Stimulated activated naive B cell treated with anti-CD40 and anti-IgM and Interleukin-4, amounts not matched to agents 10 μg/mL and 1 μg/mL and 100 μg/mL, for 72 hours (primary cell): ENCODE data around the gene GDA.

Experiments
- ATAC-seq, 2 donors: fragments of 150-1000 bp; cut with Tn5 transposase; replicated peaks; 2 replicates each; pipeline ENCODE4 v1.10.0; 2021; ENCODE audit warnings: moderate library complexity in 1 of 2
- DNase-seq: peaks from one replicate; pipeline ENCODE4 v3.0.0; 2021
- H3K27ac Mint-ChIP-seq: one replicate; pipeline ENCODE4 v1.8.0; 2022; ENCODE audit warnings: mild to moderate bottlenecking, mixed read lengths
- H3K27me3 Mint-ChIP-seq, 2 donors: one replicate each; pipeline ENCODE4 v1.8.0; 2022; ENCODE audit warnings: mixed read lengths in 2 of 2
- H3K36me3 Mint-ChIP-seq, 2 donors: one replicate each; pipeline ENCODE4 v1.8.0; 2022; ENCODE audit warnings: mixed read lengths in 2 of 2, mild to moderate bottlenecking in 1 of 2
- H3K4me1 Mint-ChIP-seq, 2 donors: one replicate each; pipeline ENCODE4 v1.8.0; 2022; ENCODE audit warnings: mixed read lengths in 2 of 2, mild to moderate bottlenecking in 1 of 2
- H3K4me3 Mint-ChIP-seq, 2 donors: one replicate each; pipeline ENCODE4 v1.8.0; 2022; ENCODE audit warnings: mild to moderate bottlenecking in 2 of 2, mixed read lengths in 2 of 2, moderate library complexity in 1 of 2
- H3K9me3 Mint-ChIP-seq, 2 donors: one replicate each; pipeline ENCODE4 v1.8.0; 2022; ENCODE audit warnings: mixed read lengths in 2 of 2, mild to moderate bottlenecking in 1 of 2

Gene GDA

DNA sequence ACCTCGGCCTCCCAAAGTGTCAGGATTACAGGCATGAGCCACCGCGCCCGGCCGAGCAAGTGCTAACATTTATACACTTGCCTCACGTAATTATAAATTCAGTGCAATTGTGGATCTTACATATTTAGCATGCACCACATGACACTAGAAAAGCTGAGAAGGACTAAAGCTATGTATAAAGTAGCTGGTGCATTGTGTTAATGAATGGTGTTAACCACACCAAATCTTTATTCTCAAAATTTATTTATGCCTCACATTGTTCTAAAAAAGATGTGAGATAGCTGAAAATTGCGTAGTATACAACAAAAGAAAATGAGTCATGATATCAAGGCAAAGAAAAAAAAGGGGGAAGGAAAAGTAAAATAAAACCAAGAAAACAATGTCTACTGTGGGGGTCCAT is 54.8 kb downstream of the GDA start:
- Mint-ChIP-seq H3K36me3 (no peaks in the 10 kb centered on the region), H3K27me3 (peaks cover 4 to 16% of the 10 kb centered on the region in 2 donors), H3K27ac (no peak overlapping the region), H3K4me1 (peaks cover 5 to 27% of the 10 kb centered on the region in 2 donors), H3K9me3 (no peaks in the 10 kb centered on the region), H3K4me3 (no peak overlapping the region)
- DNase-seq (no peak), ATAC-seq (no peak)

DNA sequence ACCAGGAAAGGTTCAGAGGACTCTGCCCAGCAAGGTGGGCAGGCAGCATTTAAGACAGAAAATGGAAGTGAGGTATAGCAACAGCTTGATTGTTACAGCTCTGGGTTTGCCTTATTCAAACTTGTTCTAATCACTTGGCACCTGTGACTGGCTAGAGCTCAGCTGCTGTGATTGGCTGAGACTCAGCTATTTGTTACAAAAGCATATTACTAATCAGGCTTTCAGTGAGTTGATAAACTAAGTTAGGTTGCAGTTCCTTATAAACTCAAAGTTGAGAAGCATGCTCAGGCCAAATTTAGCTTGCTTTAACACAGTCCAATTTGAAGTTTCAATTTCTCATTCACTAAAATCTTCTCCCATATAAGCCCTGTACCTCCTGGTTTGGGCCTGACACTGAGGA is 56.3 kb downstream of the GDA start:
- ATAC-seq = peak; percentile 63 to 67
- DNase-seq = no peak
- no peak overlapping the region for H3K4me3 Mint-ChIP-seq
- H3K36me3 Mint-ChIP-seq = no peaks in the 10 kb centered on the region
- H3K4me1 Mint-ChIP-seq = peaks cover 5 to 27% of the 10 kb centered on the region in 2 donors
- H3K27ac Mint-ChIP-seq = no peak overlapping the region
- H3K9me3 Mint-ChIP-seq = no peaks in the 10 kb centered on the region
- peaks cover 5 to 23% of the 10 kb centered on the region in 2 donors for H3K27me3 Mint-ChIP-seq

DNA sequence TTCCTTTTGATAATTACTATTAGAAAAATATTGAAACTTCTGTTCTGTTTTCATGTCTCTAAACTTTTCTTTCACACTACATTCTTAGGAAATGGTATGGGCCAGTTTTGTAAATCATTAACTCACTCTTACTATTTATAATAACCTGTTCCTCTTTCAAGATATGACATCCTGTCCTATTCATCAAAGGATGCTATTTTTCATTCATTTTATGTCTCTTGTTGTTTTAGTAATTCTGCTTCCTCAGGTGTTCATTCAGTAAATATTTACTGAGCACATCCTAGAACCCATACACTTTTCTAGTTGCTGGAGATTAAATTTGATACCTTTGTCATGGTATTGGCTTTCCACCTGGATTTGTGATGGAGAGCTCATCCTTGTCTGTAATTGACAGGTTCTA is 58.0 kb downstream of the GDA start:
- H3K27ac Mint-ChIP-seq = no peak overlapping the region

DNA sequence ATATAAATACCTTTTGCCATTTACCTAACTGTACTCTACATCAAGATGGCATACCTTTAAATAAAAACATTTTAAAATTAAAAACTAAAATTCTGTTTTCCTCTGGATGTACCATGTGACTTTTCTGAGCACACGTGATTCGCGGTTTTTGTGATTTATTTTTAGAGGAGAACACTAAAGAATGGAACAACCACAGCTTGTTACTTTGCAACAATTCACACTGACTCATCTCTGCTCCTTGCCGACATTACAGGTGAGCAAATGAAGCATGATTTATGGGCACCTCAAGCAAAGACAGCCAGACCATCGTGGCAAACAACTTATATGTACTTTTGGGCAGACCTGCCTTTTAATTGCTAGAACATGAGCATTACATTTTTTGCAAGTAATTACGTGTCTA is 61.3 kb downstream of the GDA start:
- ATAC-seq (no peak), DNase-seq (no peak)
- Mint-ChIP-seq H3K27ac (no peak overlapping the region), H3K36me3 (no peaks in the 10 kb centered on the region), H3K4me1 (peaks cover 2 to 16% of the 10 kb centered on the region in 2 donors), H3K27me3 (peaks cover 14 to 32% of the 10 kb centered on the region in 2 donors), H3K9me3 (no peaks in the 10 kb centered on the region), H3K4me3 (no peak overlapping the region)

More for the DNA sequence above, 58.0 kb downstream of the GDA start:
- Mint-ChIP-seq H3K4me1 (peaks cover 5 to 27% of the 10 kb centered on the region in 2 donors), H3K27me3 (peaks cover 10 to 23% of the 10 kb centered on the region in 2 donors), H3K4me3 (no peak overlapping the region), H3K36me3 (no peaks in the 10 kb centered on the region), H3K9me3 (no peaks in the 10 kb centered on the region)
- ATAC-seq (peak; percentile 67 to 74), DNase-seq (no peak)

DNA sequence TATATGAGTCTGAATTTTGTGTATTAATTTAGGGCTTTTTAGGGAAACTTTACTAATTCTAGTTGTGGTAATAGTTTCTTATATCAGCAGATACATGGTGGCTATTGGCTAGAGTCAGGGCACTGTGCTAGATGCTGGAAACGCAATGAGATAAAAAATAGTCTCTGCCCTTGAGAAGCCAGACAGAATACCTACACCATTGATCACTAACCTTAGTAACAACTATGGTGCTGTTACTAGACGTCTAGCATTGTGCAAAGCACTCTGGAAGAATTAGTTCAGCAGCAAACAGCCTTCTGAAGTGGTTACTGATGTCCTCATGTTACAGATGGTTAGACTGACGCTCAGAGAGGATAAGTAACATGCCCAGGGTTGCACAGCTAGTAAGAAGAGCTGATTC is 61.8 kb downstream of the GDA start:
- DNase-seq (no peak), ATAC-seq (no peak)
- no peak overlapping the region for H3K27ac Mint-ChIP-seq
- no peaks in the 10 kb centered on the region for H3K9me3 Mint-ChIP-seq
- H3K27me3 Mint-ChIP-seq = peaks cover 14 to 32% of the 10 kb centered on the region in 2 donors
- H3K4me3 Mint-ChIP-seq = no peak overlapping the region
- peaks cover 2 to 16% of the 10 kb centered on the region in 2 donors for H3K4me1 Mint-ChIP-seq
- H3K36me3 Mint-ChIP-seq = no peaks in the 10 kb centered on the region

DNA sequence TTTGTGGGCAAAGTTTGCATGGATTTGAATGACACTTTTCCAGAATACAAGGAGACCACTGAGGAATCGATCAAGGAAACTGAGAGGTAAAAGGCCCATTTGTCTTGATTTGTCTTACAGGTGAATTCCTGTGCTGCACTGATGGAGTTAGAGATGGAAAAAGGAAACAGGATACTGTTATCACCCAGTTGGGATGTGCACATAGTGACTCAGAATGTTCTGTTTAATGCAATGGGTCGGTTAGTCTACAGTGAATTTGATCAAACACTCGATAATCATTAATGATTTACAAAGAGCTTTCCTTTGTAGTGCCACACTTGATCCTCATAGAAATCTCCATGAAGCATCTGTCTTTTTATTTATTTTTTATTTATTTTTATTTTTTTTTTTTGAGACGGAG is 64.7 kb downstream of the GDA start:
- H3K4me1 Mint-ChIP-seq = no peaks in the 10 kb centered on the region
- H3K27ac Mint-ChIP-seq = no peak overlapping the region
- ATAC-seq (no peak), DNase-seq (no peak)
- peaks cover 14 to 32% of the 10 kb centered on the region in 2 donors for H3K27me3 Mint-ChIP-seq
- peaks cover 0 to 2% of the 10 kb centered on the region in 2 donors for H3K36me3 Mint-ChIP-seq
- peaks cover 0 to 1% of the 10 kb centered on the region in 2 donors for H3K9me3 Mint-ChIP-seq
- no peak overlapping the region for H3K4me3 Mint-ChIP-seq

DNA sequence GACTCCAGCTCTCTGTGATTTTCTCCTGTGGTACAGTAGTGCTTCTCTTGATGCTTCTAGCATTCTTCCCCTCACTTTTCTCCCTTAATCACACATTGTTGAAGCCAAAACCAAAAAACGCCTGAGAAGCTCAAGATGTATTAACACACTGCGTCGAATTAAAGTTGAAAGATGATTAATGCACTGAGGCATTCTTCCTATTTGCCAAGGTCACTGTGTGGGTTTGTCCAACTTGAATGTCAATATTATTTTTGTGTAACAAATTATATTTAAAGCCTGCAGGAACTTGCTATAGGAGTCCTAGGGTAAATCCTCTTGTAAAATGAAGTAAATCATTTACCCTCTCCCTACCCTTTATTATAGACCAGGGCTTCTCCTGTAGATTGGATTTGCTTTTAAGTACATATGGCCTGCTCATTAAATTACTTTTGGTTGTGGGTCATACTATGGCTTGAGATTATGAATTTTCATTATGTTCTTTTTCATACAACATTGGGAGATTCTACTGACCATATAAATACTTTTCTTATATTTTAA is 68.1 kb downstream of the GDA start:
- Mint-ChIP-seq H3K4me3 (no peak overlapping the region), H3K27ac (no peak overlapping the region), H3K36me3 (peaks cover 0 to 2% of the 10 kb centered on the region in 2 donors), H3K27me3 (peaks cover 6 to 20% of the 10 kb centered on the region in 2 donors), H3K9me3 (peaks cover 0 to 4% of the 10 kb centered on the region in 2 donors), H3K4me1 (no peaks in the 10 kb centered on the region)
- DNase-seq (no peak), ATAC-seq (no peak)

DNA sequence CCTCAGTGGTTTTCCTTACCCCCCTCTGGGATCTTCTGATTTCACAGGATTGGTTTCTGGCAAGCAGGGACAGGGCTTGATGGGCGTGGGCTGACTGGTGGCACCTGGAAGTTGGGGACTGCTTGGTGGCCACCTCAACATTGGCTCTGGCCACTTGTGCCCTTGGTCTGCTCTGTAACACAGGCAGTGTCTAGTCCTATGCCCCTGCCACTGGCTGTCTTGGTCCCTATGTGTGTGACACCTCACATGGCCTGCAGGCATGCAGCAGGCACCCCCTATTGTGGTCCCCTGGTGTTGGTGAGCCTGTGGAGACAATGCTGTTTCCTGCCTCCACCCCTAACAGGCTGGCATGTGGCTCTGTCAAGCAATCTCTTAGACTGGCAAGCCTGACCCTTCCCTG is 71.3 kb downstream of the GDA start:
- H3K27me3 Mint-ChIP-seq = peaks cover 11 to 20% of the 10 kb centered on the region in 2 donors
- DNase-seq (no peak), ATAC-seq (no peak)
- no peaks in the 10 kb centered on the region for H3K4me1 Mint-ChIP-seq
- no peak overlapping the region for H3K4me3 Mint-ChIP-seq
- peaks cover 0 to 2% of the 10 kb centered on the region in 2 donors for H3K36me3 Mint-ChIP-seq
- H3K9me3 Mint-ChIP-seq = peaks cover 0 to 8% of the 10 kb centered on the region in 2 donors
- no peak overlapping the region for H3K27ac Mint-ChIP-seq

DNA sequence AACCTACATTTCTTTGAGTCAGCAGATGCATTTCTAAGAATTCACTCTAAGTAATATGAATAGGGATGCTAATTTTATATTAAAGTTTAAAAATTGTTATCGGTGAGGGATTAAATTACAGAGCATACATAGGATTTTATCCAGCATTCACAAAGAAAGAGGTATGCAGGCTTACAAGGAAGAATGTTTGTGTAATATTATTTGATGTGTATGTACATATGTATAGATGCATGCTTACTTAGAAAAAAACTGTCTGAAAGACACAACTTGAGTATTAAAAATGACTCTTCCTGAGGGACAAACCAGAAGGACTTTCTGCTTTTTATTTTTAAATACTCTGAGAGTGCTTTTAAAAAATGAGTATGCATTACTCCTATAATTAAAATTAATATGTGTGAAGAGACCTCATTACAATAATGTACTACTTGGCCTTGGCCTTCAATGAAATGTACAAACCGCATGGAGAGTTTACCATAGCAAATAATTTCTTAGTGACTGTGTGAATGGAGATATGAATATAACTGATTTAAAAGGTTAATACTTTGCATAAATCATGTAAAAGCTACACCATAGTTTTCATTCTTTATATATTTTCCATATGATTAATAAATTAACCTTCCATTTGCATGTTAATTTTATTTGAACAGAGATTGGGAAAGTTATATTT is 77.0 kb downstream of the GDA start:
- Mint-ChIP-seq H3K36me3 (no peaks in the 10 kb centered on the region), H3K4me1 (no peaks in the 10 kb centered on the region), H3K27ac (no peak overlapping the region), H3K4me3 (no peak overlapping the region), H3K27me3 (peaks cover 11 to 25% of the 10 kb centered on the region in 2 donors), H3K9me3 (peaks cover 0 to 6% of the 10 kb centered on the region in 2 donors)
- DNase-seq (no peak), ATAC-seq (no peak)

DNA sequence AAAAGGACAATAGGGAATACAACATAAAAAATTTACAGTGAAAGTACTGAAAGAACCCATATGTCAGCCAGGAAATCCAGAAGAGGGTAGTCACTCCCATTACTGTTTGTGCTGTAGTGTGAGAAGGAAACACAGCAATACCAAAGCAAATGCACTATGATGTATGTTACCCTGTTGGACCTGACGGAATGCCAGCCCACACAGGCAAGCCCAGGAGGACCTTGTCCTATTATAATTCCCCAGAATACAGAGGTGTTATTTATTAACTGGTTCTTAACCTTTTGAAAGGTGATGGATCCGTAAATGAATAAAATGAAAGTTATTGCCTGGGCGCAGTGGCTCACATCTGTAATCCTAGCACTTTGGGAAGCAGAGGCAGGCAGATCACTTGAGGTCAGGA is 79.0 kb downstream of the GDA start:
- H3K27ac Mint-ChIP-seq = no peak overlapping the region
- peaks cover under 1 to 6% of the 10 kb centered on the region in 2 donors for H3K27me3 Mint-ChIP-seq
- no peaks in the 10 kb centered on the region for H3K4me1 Mint-ChIP-seq
- no peak for ATAC-seq
- H3K4me3 Mint-ChIP-seq = no peak overlapping the region
- no peak for DNase-seq
- no peaks in the 10 kb centered on the region for H3K9me3 Mint-ChIP-seq
- no peaks in the 10 kb centered on the region for H3K36me3 Mint-ChIP-seq

DNA sequence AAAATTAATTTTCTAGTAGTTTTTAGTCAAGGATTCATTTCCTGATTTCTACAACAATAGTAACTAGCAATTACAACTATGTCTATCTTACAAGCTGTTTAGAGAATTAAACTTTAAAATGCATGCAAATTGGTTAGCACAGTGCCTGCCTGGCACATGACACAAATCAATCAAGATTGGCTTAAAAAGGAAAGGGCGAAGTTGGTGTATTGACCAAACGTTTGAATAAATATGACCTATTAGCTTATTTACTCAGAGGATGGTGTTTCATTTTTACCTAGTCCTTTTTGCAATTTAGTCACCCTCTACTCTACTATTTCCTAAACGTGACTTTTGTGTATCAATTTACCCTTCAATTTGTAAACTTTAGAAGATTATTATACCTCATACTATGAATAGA is 83.5 kb downstream of the GDA start:
- DNase-seq (no peak), ATAC-seq (no peak)
- Mint-ChIP-seq H3K4me1 (no peaks in the 10 kb centered on the region), H3K9me3 (no peaks in the 10 kb centered on the region), H3K27ac (no peak overlapping the region), H3K4me3 (no peak overlapping the region), H3K36me3 (no peaks in the 10 kb centered on the region), H3K27me3 (peaks cover 0 to 5% of the 10 kb centered on the region in 2 donors)

DNA sequence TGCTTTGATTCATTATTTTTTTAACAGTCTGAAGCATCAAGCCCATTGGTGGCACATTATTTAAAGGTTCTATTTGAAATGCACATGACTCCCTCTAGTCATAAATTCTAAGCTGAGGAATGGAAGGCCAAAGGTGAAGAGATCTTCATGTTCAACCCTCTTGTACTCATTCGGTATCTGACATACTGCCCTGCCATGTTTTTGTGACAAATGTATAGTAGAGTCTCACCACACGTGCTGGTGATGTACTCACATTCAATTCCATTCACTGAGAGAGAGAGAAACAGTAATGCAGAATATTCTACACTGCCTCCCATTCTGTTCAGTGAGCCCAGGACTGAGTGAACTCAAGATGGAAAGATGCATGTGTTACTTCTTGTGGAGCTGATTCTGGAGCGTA is 98.3 kb downstream of the GDA start:
- Mint-ChIP-seq H3K9me3 (no peaks in the 10 kb centered on the region), H3K27ac (no peak overlapping the region), H3K36me3 (no peaks in the 10 kb centered on the region), H3K4me1 (no peaks in the 10 kb centered on the region), H3K27me3 (peaks cover 9 to 33% of the 10 kb centered on the region in 2 donors), H3K4me3 (no peak overlapping the region)
- DNase-seq (no peak), ATAC-seq (no peak)

DNA sequence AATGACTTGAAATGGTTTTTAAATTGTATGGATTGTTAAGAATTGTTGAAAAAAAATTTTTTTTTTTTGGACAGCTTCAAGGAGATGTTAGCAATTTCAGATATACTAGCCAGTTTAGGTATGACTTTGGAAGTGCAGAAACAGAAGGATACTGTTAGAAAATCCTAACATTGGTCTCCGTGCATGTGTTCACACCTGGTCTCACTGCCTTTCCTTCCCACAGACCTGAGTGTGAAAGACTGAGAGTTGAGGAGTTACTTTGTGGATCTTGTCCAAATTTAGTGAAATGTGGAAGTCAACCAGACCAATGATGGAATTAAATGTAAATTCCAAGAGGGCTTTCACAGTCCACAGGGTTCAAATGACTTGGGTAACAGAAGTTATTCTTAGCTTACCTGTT is 102.3 kb downstream of the GDA start:
- Mint-ChIP-seq H3K27ac (no peak overlapping the region), H3K4me3 (no peak overlapping the region), H3K9me3 (peaks cover 0 to 1% of the 10 kb centered on the region in 2 donors), H3K27me3 (peaks cover 15 to 34% of the 10 kb centered on the region in 2 donors), H3K4me1 (no peaks in the 10 kb centered on the region), H3K36me3 (no peaks in the 10 kb centered on the region)
- DNase-seq = no peak
- no peak for ATAC-seq

DNA sequence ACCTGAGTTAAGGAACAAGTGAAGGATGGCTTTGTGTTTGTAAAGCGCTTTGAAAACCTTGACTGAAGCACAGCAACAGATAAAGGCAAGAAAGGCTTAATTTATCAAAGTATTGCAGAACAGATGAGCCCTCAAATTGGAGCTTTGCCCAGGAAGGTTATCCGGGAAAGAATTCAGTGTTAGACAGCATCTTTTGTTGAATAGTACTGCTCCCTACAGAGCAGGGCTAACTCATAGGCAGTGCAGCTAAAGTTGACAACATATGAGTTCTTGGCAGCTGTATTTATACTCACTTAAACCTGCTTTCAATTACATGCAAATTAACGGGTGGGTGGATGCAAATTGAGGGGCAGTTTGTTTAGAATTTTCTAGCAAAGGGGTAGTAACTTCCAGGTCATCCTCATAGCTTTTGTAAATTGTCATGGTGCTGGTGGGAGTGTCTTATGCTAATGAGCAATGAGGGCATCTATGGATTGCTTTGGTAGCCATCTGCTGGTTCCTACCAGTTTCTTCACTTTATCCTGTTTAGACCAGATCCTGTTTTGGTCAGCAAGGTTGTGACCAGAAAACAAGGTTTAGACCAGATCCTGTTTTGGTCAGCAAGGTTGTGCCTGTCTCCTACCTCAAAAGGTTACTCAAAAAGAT is 105.8 kb downstream of the GDA start:
- no peak for ATAC-seq
- Mint-ChIP-seq H3K4me1 (no peaks in the 10 kb centered on the region), H3K27me3 (peaks cover 23 to 43% of the 10 kb centered on the region in 2 donors), H3K4me3 (no peak overlapping the region), H3K9me3 (peaks cover 0 to 1% of the 10 kb centered on the region in 2 donors), H3K27ac (no peak overlapping the region), H3K36me3 (no peaks in the 10 kb centered on the region)
- no peak for DNase-seq

DNA sequence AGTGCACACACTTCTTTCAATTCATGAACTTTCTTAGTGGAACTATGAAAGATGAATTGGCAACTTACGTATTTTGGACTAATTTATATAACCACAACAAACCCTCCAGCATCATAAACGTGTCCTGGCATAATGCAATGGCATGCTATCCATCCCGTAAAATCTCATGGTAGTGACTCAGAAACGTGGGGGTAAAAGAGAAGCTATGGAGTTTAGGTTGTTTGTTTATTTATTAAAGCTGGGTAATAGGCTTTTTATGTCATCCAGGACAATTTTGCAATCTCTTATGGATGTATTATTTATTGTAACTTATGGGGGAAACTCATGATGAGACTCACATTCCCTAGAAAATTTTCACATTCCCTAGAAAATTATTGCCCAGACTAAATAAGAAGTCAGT is 106.3 kb downstream of the GDA start:
- Mint-ChIP-seq H3K36me3 (no peaks in the 10 kb centered on the region), H3K4me3 (no peak overlapping the region), H3K9me3 (peaks cover 0 to 1% of the 10 kb centered on the region in 2 donors), H3K4me1 (no peaks in the 10 kb centered on the region), H3K27me3 (peaks cover 23 to 40% of the 10 kb centered on the region in 2 donors), H3K27ac (no peak overlapping the region)
- ATAC-seq (no peak), DNase-seq (no peak)
